Measurements from ENCODE around the gene CDKAL1. TPM values are rescaled to one million over a fixed set of nuclear protein-coding genes. Genes with fewer than 3 reads are reported as not detected.

CDKAL1 gene
- total and polyA plus RNA-seq, 10 of the 15 experiments (the other 5 are each of a cell fraction or from before 2014, with no cell fraction given) = 10.7 to 26.9 (median 17.3) TPM

DNA sequence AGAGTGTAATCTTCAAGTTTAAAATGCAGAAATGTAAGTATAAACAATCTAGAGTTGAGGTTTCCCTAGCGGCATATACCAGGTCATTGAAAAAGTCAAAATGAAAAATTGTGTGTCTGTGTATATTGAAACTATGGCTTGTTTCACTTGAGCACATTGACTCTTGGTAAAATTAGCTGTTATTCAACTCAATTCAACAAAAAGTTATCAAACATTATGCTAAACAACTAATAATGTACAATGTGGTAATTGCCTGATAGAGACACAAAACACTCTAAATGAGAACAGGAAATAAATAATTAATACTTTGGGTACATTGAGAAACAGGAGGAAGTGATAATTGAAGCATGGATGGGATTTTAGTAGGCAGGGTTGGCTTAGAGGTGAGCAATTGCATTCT lies 444.8 kb downstream of the CDKAL1 start:
- no peak for DNase-seq (ENCODE audit: low read depth, low spot score)
- 0% methylated on average over 1 of the region's 1 CpG for WGBS (ENCODE audit: insufficient coverage, insufficient replicate concordance, low lambda C conversion rate, missing lambda C conversion rate)
- H3K9ac ChIP-seq (ENCODE audit: control insufficient read depth, insufficient read depth, low read length) = no peak overlapping the region
- H3K79me2 ChIP-seq (ENCODE audit: control insufficient read depth, insufficient read depth, low read length) = no peaks in the 10 kb centered on the region
- no peaks in the 10 kb centered on the region; the same call in 2 of the 3 replicates for H3K9me3 ChIP-seq (replicated peaks; ENCODE audit: control insufficient read depth, insufficient read depth, low read length)
- ATAC-seq = peak; percentile 66
- H3K4me3 ChIP-seq = no peak overlapping the region
- no TSS peak for BruUV-seq (replicated peaks)
- CTCF ChIA-PET = interaction anchor here (0.9 to 1.0 kb wide), 3 partner anchors 13 to 103 kb away, joined by 3 read pairs; no protein-coding TSS in a partner anchor
- POLR2A ChIA-PET = interaction anchor here (1.0 to 1.2 kb wide), 2 partner anchors 43 to 615 kb away, joined by 3 to 4 read pairs; partner anchors contain the start of gene SOX4
- in situ Hi-C loops (cut with MboI) (no loop called here), intact Hi-C loops (cut with micrococcal nuclease; ENCODE audit: unreplicated experiment) (no loop called here)
- H2AFZ ChIP-seq (ENCODE audit: control insufficient read depth, low read depth, low read length) = no peak overlapping the region
- peaks cover 11% of the 10 kb centered on the region; the same call in 1 of the 2 replicates for H3K4me1 ChIP-seq (ENCODE audit: control insufficient read depth, insufficient read depth, low read length)
- H3K27ac ChIP-seq (ENCODE audit: control insufficient read depth, insufficient read depth) = no peak overlapping the region
- no peak for FAIRE-seq
- H3K36me3 ChIP-seq (ENCODE audit: control insufficient read depth in 2 of 2, insufficient read depth in 2 of 2, low read length in 1 of 2) = no peaks in the 10 kb centered on the region
- H4K20me1 ChIP-seq (ENCODE audit: control insufficient read depth, insufficient read depth) = no peaks in the 10 kb centered on the region
- TF ChIP-seq, protein P1, sequence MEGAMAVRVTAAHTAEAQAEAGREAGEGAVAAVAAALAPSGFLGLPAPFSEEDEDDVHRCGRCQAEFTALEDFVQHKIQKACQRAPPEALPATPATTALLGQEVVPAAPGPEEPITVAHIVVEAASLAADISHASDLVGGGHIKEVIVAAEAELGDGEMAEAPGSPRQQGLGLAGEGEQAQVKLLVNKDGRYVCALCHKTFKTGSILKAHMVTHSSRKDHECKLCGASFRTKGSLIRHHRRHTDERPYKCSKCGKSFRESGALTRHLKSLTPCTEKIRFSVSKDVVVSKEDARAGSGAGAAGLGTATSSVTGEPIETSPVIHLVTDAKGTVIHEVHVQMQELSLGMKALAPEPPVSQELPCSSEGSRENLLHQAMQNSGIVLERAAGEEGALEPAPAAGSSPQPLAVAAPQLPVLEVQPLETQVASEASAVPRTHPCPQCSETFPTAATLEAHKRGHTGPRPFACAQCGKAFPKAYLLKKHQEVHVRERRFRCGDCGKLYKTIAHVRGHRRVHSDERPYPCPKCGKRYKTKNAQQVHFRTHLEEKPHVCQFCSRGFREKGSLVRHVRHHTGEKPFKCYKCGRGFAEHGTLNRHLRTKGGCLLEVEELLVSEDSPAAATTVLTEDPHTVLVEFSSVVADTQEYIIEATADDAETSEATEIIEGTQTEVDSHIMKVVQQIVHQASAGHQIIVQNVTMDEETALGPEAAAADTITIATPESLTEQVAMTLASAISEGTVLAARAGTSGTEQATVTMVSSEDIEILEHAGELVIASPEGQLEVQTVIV (IDR thresholded peaks at IDR 0.05; ENCODE audit: borderline replicate concordance, partially characterized antibody) = no peak
- TF ChIP-seq ZNF24 (IDR thresholded peaks at IDR 0.05) = no peak
- no peak for TF ChIP-seq RUNX3 (IDR thresholded peaks at IDR 0.05; ENCODE audit: low read length)
- TF ChIP-seq, protein P2, sequence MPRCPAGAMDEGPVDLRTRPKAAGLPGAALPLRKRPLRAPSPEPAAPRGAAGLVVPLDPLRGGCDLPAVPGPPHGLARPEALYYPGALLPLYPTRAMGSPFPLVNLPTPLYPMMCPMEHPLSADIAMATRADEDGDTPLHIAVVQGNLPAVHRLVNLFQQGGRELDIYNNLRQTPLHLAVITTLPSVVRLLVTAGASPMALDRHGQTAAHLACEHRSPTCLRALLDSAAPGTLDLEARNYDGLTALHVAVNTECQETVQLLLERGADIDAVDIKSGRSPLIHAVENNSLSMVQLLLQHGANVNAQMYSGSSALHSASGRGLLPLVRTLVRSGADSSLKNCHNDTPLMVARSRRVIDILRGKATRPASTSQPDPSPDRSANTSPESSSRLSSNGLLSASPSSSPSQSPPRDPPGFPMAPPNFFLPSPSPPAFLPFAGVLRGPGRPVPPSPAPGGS (IDR thresholded peaks at IDR 0.05; ENCODE audit: borderline replicate concordance, insufficient read depth, low read depth, low read length, poor library complexity, severe bottlenecking) = no peak
- RAD21 ChIA-PET (ENCODE audit: unreplicated experiment) = interaction anchor here (1.0 to 2.0 kb wide), 11 partner anchors 19 to 609 kb away, joined by 3 to 15 read pairs (median 4); no protein-coding TSS in a partner anchor
- H3K4me2 ChIP-seq (ENCODE audit: control insufficient read depth, insufficient read depth) = no peak overlapping the region
- SMC1A ChIA-PET (ENCODE audit: uncharacterized antibody, unreplicated experiment) = interaction anchor here (0.7 to 1.8 kb wide), 14 partner anchors 10 to 608 kb away, joined by 3 to 15 read pairs (median 5); no protein-coding TSS in a partner anchor
- no peaks in the 10 kb centered on the region for H3K27me3 ChIP-seq (replicated peaks in 1 of 2; ENCODE audit: control insufficient read depth in 2 of 2, insufficient read depth in 2 of 2, low read length in 1 of 2)
